Fibroblast of peridontal ligament (primary cell): Measurements from ENCODE around the gene NFATC1.

ENCODE experiments used
- DNase-seq: peaks from one replicate; pipeline ENCODE4 v3.0.0-alpha.2; 2010; ENCODE audit errors: extremely low read depth

NFATC1 gene

DNA sequence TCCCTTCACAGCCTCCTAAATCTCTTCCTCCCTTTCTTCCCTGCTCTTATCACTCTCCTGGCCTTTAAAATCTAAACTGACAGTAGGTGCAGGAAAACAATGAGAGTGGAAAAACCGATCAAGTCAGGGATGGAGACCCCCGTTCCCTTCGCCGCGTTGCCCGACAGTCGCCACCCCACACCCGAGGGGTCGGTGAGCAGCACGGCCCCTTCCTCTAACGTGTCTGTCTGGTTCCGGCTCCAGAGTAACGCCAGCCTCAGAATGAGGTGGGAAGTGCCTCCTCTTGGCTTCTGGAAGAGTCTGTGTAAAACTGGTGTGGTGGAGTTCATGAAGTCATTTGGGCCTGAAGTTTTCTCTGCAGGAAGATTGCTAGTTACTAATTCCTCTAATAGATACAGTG, 138.6 kb downstream of the NFATC1 start:
- no peak for DNase-seq

DNA sequence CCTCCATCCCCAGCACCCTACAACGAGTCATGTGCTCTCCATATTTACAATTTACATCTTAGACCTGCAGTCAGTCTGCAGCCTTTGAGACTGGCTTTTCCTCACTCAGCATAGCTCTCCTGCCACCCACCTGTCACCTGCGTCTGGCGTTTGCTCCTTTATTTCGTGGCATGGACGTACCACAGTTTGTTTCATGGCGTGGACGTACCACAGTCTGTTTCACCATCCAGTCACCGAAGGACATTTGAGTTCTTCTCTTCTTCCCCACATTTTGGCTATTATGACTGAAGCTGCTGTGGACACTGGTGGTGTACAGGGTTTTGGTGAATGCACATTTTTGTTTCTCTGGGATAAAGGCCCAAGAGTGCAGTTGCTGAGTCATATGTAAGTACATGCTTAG, 142.0 kb downstream of the NFATC1 start:
- DNase-seq, result no peak

DNA sequence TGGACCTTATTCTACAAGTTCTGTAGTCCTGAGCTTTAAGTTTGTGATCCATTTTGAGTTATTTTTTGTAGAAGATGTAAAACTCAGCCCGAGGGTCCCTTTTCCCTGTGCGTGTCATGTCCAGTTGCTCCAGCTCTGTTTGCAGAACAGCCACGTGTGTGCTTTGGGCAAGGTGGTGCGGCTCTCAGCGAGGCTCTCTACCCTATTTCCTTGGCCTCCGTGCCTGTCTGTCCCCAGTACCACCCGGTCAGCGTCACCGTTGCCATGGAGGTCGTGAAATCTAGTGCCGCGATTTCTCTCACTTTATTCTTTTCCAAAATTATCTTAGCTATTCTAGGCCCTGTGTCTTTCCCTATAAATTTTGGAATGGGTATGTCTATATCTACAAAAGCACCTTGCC, 142.9 kb downstream of the NFATC1 start:
- DNase-seq, result no peak

DNA sequence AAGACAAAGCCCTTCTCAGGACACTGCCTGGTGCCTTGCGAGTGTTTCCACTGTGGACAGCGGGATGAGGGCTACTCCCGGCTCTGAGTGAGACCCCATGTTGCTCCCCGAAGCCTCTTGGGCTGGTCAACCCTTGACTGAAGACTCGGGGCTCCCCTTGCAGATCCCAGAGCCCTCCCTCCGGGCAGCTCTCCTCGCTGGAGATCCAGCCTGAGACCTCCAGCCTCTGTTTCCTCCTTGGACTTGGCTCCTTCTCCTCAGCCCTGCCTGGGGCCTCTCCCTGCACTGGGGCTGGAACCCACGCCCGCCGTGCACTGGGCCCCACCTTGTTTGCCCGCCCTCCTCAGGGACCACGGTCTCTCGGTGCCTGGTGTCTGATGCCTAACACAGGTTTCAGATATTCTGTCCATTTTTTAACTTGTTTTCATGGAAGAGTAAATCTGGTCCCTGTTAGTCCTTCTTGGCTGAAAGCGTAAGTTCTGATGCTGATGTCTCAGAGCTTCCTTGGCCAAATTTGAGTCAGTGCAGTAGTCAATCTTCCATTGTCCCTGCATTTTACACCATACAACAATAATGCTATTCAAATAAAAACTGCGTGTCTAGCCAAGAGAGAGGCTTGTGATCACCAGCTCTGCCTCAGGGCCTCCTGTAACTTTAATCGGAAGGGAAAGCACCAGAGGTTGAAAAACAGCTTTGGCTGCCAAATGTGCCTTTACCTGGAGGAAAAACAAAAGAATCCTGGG, 144.6 kb downstream of the NFATC1 start:
- no peak for DNase-seq

DNA sequence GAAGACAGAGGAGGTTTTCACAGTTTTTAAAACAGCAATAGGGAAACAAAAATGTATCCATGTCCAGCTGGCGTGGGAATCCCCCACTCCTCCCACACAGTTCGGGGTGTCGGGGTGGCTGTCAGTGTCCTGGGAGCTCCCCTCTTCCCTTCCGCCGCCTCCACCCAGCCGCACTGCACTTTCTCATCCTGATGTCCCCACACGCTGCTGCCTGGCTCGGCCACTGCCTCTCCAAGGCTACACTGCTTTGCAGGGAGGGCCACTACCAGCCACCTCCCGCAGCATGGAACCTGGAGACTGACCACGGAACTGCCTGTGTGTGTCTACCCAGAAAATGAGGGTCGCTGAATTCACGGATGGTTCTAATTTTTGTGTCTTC, 145.2 kb downstream of the NFATC1 start:
- DNase-seq, result no peak

DNA sequence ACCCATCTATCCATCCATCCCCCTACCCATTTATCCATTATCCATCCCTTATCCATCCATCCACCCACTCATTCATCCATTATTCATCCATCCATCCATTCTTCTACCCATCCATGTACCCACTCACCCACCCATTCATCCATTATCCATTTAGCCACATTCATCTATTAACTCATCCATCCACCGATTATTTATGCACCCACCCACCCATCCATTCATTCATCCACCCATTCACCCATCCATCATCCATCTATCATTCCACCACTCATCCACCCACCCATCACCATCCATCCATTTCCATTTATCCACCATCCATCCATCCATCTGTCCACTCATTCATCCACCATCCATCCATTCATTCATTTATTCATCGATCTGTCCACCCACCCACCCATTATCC, 146.5 kb downstream of the NFATC1 start:
- DNase-seq, result no peak

DNA sequence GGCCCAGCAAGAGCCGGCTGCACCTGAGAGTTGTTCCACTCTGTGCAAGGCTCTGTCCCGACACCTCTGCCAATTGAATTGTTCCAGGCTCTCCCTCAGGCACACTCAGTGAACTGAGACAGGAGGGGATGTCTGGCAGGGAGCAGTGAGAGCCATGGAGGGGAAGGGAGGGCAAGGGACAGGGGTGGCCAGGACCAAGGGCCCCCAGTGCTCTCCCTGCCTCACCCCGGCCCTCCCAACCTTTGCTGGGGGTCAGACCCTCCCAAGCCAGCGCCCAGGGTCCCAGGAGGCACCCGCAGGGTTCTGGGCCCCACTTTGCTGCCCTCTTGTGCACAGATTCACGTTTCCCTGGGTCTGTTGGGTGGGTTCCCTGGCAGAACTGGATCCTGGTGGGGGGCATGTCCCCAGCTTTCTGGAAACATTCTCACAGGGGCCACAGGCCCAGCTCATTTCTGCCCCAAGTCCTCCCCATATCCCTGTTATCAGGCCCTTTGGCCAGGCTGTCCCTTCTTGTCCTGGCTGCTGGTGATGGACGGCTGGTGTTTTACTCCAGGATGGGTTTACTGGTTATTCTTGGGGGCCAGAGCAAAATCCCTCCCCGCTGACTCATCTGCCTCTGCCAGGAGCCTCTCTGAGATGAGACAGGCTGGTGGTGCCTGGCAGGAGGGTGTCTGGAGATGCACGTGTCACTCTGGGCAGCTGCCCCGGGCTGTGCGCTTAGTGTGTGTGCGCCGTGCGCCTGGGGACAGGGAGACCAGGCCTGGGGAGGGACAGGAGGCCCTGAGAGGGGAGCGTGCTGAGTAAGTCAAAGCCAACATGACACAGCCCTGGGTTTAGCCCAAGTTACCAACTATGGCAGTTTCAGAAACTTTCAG, 147.4 kb downstream of the NFATC1 start:
- no peak for DNase-seq

DNA sequence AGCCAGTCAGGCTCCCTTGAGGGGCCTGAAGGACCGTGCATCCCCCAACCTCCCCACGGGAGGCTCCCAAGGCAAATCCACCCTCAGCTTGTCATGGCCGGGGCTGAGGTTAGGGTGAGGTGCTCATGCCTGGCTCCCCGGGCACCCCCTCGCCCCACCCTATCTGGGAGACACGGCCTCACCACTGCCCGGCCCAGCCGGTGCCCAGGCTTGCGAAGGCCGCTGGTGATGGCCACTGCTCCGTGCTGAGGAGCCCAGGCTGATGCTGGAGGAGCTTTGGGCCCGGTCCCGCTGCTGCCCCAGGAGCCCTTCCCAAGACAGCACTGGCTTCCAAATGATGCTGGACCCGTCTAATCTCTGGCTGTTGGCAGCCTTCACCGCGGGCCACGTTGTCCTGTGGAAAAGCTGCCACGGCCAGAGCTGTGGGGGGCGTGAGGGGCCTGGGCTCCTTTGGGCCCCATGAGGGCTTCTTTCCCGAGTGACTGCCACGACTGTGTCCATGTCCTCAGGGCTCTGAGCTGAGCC, 148.2 kb downstream of the NFATC1 start:
- no peak for DNase-seq

DNA sequence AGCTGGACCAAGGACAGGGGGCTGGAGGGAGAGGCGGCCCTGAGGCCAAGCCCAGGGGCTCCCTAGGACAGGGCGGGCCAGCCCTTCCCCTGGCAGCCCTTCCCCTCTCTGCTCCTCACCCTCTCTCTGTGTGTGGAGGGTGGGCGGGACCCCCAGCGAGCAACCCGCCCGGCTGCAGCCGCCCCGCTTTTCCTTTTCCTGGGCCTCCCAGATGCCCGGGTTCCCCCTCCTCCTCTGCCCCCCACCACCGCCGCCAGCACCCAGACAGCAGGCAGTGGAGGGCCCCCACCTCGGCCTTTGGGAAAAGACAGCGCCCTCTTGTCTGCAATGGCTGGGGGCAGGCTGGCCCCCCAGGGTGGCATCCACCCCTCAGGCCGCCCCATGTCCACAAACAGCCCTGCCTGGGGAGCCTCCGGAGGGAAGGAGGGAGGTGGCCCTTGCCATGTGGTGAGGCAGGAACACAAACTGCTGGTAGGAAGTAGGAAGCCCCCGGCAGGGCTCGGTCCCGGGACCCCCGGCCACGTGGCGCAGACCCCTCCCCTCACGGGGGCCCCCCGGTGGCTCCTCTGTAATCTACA, 148.7 kb downstream of the NFATC1 start:
- no peak for DNase-seq

DNA sequence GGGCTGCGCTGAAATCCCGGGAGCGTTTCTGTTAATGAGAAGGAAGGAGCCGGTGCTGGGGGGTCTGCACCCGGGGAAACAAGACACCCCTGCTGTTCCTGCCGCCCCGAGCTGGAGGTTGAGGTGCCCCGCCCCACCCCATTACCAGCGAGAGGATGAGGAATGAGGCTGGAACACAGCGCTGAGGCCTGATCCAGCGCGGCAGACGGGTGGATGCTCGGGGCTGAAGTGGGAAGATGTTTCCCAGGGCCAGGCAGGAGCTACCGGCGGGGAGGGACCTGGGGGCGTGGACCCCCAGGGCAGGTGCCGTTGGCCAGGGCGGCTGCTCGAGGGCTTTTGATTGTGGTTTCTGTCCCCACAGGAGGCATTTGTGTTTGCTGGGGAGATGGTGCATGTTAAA, 149.5 kb downstream of the NFATC1 start:
- no peak for DNase-seq

DNA sequence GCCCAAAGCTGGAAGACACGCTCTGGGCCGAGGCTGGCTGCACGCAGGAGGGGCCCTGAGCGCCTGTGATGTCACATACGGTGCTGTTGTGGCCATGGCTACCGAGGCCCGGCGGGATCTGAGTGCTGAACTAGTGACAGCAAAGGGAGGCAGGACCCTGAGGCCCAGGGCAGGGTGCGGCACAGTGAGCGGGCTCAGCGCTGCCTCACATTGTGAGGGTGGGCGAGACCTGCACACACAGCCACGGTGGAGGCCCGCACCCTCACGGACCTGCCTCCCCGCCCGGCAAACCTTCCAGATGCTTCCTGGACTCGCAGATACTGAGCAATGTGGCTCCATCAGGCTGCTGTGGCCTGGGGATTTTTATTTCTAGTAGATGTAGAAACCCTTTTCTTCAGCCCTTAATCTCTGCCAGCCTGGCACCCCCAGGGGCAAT, 150.0 kb downstream of the NFATC1 start:
- DNase-seq, result no peak

DNA sequence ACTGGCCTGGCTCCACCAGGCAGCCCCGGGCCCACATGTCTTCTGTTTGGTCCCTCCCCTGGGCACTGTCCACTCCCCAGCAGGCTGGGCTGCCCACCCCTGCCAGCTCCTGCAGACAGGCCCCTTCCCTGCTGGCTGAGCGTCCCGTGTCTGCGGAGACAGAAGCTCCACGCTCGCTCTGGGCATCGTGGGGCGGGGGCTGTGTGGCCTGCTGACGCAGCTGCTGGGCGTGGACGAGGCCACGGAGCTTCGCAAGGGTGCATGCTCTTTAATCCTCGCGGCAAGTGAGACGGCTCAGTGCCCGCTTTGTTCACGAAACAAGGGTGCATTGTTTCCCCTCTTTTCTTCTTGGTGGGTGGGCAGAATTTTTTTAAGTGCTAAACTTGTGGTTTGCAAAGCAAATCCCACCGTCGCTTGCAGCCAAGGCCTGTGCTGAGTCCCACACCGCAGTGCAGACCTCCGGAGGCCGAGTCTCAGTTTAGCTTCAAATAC, 151.1 kb downstream of the NFATC1 start:
- no peak for DNase-seq

DNA sequence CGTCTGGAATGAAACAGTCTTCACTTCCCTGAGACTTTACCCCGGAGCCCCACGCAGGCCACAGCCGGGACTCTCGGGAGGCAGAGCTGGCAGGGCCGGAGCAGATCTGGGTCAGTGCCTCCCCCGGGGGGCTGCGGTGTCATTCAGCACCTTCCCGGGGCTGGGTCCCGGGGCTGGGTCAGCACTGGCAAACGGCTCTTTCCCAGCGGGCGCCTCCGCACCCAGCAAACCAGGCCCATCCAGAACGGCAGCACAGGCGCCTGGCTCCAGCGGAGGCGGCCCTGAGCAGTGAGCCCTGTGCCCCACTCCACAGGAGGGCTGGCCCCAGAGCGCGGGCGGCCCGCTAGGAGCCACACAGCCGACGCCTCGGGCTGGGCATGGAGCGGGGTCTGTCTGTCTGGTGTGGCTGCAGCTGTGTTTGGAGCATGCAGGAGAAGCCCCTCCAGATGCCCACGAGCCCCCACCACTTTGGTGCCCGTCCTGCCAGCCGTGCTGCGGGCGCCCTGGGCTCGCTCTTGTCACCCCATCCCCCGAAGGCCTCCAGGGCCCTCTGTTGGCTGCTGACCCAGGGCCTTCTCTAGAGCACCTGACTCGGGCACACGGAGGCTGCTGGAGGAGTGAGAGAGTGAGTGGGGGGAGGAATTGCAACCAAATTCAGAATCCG, 151.8 kb downstream of the NFATC1 start:
- no peak for DNase-seq

DNA sequence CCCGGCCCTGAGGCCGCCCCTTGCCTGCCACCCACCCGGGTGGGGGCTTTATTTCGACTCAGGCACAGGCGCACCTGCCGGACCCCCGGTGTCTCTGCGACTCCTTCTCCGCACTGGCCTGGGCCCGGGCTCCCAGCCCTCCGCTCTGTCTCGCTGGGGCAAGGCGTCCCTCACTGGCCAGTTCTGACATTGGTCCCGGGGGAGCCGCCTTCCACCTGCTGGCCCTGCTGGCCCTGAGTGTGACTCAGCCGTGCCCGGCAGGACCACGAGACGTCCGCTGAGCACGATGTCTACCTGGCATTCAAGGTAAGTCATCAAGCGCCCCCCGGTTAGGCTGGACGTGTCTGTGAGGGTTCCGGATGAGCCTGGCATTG, 152.3 kb downstream of the NFATC1 start:
- DNase-seq, result no peak

DNA sequence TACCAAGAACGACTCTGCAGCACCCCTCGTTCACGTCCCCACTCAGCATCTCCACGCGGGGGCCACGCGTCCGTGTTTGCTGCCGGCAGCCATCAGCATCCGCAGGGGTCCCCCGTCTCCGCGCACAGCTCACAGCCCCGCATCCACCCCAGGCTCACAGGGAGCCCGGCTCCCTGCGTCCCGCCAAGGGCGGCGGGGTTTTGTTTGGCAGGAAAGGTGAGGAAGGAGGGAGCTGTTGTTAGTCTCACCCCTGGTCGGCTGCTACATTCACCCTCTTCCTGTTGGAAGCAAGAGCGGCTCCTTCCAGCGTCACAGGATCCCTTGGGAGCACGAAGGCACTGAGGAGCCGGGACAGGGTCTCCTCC, 152.9 kb downstream of the NFATC1 start:
- no peak for DNase-seq

DNA sequence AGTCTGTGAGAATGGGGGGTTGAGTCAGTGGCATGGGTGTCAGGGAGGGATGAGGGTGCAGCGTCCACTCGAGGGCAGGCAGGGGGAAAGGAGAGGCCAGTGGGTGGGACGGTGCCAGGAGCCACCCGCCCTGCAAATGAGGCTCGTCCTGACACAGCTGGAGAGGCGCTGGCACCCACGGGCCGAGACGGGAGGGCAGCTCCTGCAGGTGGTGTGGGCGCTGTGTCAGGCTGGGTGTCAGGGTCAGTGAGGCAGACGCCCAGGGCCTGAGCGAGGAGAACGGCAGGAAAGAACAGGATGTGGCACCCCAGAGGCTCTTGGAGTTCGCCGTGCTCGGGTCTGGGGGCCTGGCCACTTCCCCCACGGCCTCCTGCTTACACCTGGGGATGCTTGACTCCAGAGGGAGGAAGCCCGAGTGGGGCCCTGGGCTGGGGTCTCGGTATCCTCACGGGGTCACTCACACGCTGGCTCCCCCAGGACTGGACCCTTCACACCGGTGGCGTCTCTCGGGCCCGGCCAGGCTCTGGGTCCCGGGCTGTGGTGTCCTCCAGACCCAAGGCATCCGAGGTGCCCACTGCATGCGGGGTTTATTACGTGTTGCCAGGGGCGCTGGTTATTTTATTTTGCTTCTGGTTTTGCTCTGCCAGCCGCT, 153.4 kb downstream of the NFATC1 start:
- no peak for DNase-seq

DNA sequence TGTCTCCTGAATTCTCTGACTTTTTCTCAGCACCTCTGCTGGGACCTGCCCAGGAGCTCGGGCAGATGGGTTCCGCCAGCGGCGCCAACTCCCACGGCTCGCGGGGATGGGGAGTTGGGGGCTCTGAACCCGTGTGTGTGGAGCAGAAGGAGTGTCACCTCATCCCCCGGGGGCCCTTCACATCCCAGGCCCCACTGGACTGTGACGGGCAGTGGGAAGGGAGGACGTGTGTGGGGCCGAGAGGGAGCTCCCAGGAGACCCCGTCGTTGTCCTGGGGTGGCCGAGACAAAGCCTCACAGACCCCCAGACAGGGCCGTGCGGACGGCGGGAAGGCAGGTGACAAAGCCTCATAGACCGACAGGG, 153.9 kb downstream of the NFATC1 start:
- DNase-seq, result no peak

DNA sequence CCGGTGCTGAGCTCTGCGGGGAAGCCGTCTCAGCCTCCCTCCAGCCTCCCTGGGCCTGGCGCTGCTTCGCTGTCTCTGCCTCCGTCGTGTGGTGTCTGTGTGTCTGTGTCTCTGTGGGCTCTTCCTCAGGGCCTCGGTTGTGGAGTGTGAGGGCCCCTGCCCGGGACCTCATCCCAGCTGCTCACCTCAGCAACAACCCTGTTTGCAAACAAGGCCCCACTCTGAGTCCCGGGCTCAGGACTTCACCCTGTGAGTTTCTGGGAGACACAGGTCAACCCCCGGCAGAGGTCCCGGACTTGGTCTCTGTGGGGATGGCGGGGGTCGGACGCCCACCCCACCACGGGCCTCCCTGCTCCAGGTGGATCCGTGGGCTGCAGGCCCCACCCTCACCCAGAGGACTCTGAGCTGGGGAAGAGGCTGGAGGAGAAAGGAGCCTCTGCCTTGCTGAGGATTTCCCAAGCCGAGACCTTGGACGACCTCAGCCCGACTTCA, 156.5 kb downstream of the NFATC1 start:
- DNase-seq, result no peak

DNA sequence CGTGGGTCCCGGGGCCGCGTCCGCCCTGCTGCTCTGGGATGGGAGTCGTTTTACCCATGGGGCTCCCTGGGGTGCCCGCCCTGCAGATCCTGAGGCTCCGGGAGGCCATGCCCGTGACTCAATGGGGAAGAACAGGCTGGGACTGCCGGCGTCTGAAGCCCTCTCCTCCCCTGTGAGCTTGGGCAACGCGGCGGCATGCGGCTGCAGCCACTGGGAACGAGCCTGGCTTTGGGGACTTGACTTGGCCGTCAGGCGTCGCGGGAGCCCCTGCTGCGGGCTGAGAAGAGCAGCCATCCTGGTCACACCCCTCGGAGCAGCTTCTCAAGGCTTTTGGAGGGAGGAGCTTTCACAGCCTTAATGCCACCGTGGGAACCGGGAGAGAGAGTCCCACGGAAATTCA, 157.0 kb downstream of the NFATC1 start:
- DNase-seq, result no peak

DNA sequence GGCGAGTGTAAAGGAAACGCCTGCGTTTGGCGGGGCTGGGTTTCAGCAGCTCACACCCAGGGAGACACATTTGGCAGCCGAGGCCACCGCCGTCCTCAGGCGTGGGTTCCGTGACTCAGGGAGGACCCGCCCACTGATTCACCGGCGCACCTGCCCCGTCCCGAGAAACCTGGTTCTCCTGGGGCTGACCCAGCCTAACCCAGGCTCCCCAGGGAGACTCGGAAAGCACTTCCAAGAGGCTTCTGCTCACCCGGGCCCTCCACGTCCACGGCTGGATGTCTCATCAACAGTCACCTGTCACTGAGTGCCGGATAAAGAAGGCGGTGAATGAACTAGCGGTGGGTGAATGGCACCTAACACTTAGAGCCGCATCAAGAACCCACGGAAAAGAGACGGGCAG, 157.4 kb downstream of the NFATC1 start:
- no peak for DNase-seq

DNA sequence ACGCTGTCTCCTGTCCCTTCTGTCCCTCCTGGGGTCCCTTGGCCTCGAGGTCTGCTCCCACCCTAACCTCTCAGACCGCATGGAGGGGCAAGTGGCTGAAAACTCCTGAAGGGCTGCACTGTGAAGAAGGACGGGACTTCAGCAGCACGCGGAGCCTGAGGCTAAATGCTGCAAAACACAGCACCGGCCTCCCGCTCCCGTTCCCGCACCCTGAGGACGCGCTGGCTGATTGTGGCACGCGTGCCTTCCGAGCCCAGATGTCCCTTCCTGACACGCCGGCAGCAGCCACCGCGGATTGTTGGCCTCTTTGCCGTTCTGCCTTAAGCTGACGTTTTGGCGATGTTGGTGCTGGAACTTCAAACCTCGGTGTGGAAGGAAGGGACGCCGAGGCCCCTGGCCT, 158.0 kb downstream of the NFATC1 start:
- DNase-seq, result no peak
